Gastroesophageal sphincter (tissue), 3 donors: ENCODE data around the gene CD276.

Experiments used
- POLR2A ChIP-seq, 2 donors: fragments of 450-650 bp; IDR thresholded peaks; one replicate each; pipeline ENCODE4 v1.6.1; 2017; ENCODE audit warnings: antibody characterized with exemption in 2 of 2, mild to moderate bottlenecking in 2 of 2, moderate library complexity in 1 of 2
- TF ChIP-seq, protein P1 (sequence below), 4 experiments: fragments of 200-600 bp in 2 of 4; fragments of 450-650 bp in 2 of 4; sonication (generic) in 1 of 4; IDR thresholded peaks; one replicate each; pipeline ENCODE4 v1.5.1; 2017 to 2019; ENCODE audit warnings: antibody characterized with exemption in 4 of 4, mild to moderate bottlenecking in 2 of 4, moderate library complexity in 2 of 4

DNA sequence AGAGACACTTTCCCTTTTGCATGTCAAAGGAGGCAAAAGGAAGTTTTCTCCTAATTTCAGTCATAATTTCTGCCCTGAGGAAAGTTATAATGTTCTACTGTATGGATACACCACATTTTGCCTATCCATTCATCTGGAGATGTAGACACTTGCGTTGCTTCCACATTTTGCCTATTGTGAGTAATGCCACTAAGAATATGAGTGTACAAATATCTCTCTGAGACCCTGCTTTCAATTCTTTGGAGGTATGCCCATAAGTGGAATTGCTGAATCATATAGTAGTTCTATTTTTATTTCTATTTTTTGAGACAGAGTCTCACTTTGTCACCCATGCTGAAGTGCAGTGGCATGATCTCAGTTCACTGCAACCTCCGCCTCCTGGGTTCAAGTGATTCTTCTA lies 3.6 kb upstream of the CD276 start:
- TF ChIP-seq, protein P1, sequence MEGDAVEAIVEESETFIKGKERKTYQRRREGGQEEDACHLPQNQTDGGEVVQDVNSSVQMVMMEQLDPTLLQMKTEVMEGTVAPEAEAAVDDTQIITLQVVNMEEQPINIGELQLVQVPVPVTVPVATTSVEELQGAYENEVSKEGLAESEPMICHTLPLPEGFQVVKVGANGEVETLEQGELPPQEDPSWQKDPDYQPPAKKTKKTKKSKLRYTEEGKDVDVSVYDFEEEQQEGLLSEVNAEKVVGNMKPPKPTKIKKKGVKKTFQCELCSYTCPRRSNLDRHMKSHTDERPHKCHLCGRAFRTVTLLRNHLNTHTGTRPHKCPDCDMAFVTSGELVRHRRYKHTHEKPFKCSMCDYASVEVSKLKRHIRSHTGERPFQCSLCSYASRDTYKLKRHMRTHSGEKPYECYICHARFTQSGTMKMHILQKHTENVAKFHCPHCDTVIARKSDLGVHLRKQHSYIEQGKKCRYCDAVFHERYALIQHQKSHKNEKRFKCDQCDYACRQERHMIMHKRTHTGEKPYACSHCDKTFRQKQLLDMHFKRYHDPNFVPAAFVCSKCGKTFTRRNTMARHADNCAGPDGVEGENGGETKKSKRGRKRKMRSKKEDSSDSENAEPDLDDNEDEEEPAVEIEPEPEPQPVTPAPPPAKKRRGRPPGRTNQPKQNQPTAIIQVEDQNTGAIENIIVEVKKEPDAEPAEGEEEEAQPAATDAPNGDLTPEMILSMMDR (IDR thresholded peaks at IDR 0.05) = no peak
- TF ChIP-seq POLR2A (IDR thresholded peaks at IDR 0.05) = no peak
